Heart left ventricle (tissue), 16 donors: ENCODE data around the gene PRSS22. TPM values are rescaled to one million over a fixed set of nuclear protein-coding genes. Genes with fewer than 3 reads are reported as not detected.

Source experiments
- ATAC-seq, 4 donors: fragments of 200-7000 bp; cut with Tn5 transposase; one replicate each; pipeline ENCODE4 v1.9.1; 2020 to 2022; ENCODE audit warnings: moderate library complexity in 4 of 4, mild to moderate bottlenecking in 3 of 4, moderate number of reproducible peaks in 1 of 4
- DNase-seq, 5 donors: peaks; one replicate each; pipeline ENCODE4 v3.0.0-alpha.2; 2020
- H3K27ac ChIP-seq, 12 donors: fragments of 200-600 bp; sonication (generic) in 4 of 12; one replicate each; pipeline versions ENCODE4 v1.5.0 to v1.8.0; 2016 to 2022; ENCODE audit warnings: mild to moderate bottlenecking in 2 of 12
- H3K27me3 ChIP-seq, 9 donors: fragments of 200-600 bp; sonication (generic) in 2 of 9; one replicate each; pipeline versions ENCODE4 v1.5.1 to v1.8.0; 2016 to 2022; ENCODE audit warnings: mild to moderate bottlenecking in 3 of 9
- H3K36me3 ChIP-seq, 9 donors: fragments of 200-600 bp; sonication (generic) in 2 of 9; one replicate each; pipeline versions ENCODE4 v1.5.0 to v1.8.0; 2018 to 2022; ENCODE audit warnings: mild to moderate bottlenecking in 2 of 9
- H3K4me1 ChIP-seq, 12 donors: fragments of 200-600 bp; sonication (generic) in 4 of 12; one replicate each; pipeline versions ENCODE4 v1.5.0 to v1.8.0; 2016 to 2022; ENCODE audit warnings: mild to moderate bottlenecking in 3 of 12
- H3K4me3 ChIP-seq, 12 donors: fragments of 200-600 bp; sonication (generic) in 4 of 12; one replicate each; pipeline versions ENCODE4 v1.5.0 to v1.8.0; 2017 to 2022; ENCODE audit warnings: mild to moderate bottlenecking in 9 of 12, moderate library complexity in 4 of 12
- H3K9me3 ChIP-seq, 12 donors: fragments of 200-600 bp; sonication (generic) in 4 of 12; one replicate each; pipeline versions ENCODE4 v1.5.0 to v1.8.0; 2016 to 2022; ENCODE audit warnings: mild to moderate bottlenecking in 1 of 12
- POLR2A ChIP-seq, 2 donors: fragments of 450-650 bp; IDR thresholded peaks; one replicate each; pipeline ENCODE4 v1.6.1; 2017; ENCODE audit warnings: antibody characterized with exemption in 2 of 2, mild to moderate bottlenecking in 2 of 2, moderate library complexity in 2 of 2
- WGBS, 4 donors: extraction: QIAGEN DNeasy Blood & Tissue Kit in 2 of 4; methylation state at CpG; one replicate each; pipeline versions ENCODE4 v1.1.5 to v1.1.7; 2013 to 2018; 5-methylcytosine and 5-hydroxymethylcytosine counted together
- intact Hi-C, 10 donors: fragments of 100-400 bp; cut with DNase I; formaldehyde crosslinking; loops; one replicate each; pipeline versions ENCODE4 v1.11.1 to v1.14.2; 2022
- polyA plus RNA-seq, 2 donors: library from polyadenylated mRNA; stranded (reverse); fragments of 200-250 nt; gene quantifications; one replicate each; pipeline ENCODE4 v1.2.3, GENCODE V29; 2013
- total RNA-seq, 9 donors: library from RNA; depleted of rRNA in 2 of 9; stranded (reverse); fragments of >200 nt in 2 of 9; fragmentation: NEBNext Ultra II Directional in 3 of 9; extraction: Animal tissue kit (Norgen Biotek cat#: 25700) in 3 of 9; gene quantifications; one replicate each; pipeline versions ENCODE4 v1.1.0 to v1.2.4, GENCODE V29; 2016 to 2023
- TF ChIP-seq, protein P1 (sequence below), 12 donors: fragments of 200-600 bp; sonication (generic) in 4 of 12; IDR thresholded peaks; one replicate each; pipeline versions ENCODE4 v1.5.0 to v1.8.0; 2018 to 2022; ENCODE audit warnings: antibody characterized with exemption in 12 of 12, mild to moderate bottlenecking in 5 of 12
- donor health status: ischemic (EF 13 %, LVEDD 7.1; RV severe dilation, severe dysfunction).
- donor health status: healthy with polysubstance abuse.
- donor health status: DM: no; HTN: yes; CAD: no.
- donor health status: DM: no; HTN: no; CAD: no.
- donor health status: ischemic (EF 25% LVEDD 6.9; RV normal size, moderate dysfunction).
- donor health status: ischemic (EF 25% LVEDD 5.7; RV mildly dilated, moderate dysfunction).
- donor health status: healthy.
- donor health status: DM: yes; HTN: yes; CAD: no.
- donor health status: ischemic (EF 35%, LVEDD 5.7; RV mildly dilated, moderate dysfunction).
- donor health status: nonischemic (EF 11% LVEDD 7.7; RV severe dilation, severe dysfunction).
- donor health status: DM: yes; HTN: yes; CAD: no.
- donor health status: PGD.
- donor health status: ischemic (EF 29% LVEDD 5.4; RV normal size, mild dysfunction).
- donor health status: nonischemic (EF 23%, LVEDD 6.1; RV moderate dilation, normal function).

Gene PRSS22
- total and polyA plus RNA-seq, 11 donors: not detected

DNA sequence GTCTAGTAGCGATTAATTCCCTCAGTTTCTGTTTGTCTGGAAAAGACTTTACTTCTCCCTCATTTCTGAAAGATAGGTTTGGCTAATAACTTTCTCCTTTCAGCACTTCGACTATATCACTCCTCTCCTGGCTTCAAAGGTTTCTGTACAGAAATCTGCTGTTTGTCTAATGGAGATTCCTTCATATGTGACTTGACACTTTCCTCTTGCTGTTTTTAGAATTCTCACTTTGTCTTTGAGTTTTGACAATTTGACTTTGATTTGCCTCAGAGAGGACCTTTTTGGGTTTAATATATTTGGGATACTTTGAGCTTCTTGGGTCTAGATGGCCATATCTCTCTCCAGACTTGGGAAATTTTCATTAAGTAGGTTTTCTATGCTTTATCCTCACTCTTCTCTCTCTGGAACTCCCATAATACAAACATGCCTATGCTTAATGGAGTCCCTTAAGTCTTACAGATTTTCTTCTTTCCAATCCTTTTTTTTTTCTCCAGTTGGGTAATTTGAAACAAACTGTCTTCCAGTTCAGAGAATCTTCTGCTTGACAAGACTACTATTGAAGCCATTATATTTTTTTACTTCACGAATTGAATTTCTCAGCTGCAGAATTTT, 48.7 kb downstream of the PRSS22 start:
- ATAC-seq (no peak), DNase-seq (no peak)
- H3K27ac ChIP-seq: no peak overlapping the region
- intact Hi-C loops: no loop called here
- H3K4me1 ChIP-seq: peaks cover 0 to 9% (median 0%) of the 10 kb centered on the region in 12 donors
- no peaks in the 10 kb centered on the region for H3K36me3 ChIP-seq
- TF ChIP-seq POLR2A (IDR thresholded peaks at IDR 0.05): no peak
- TF ChIP-seq, protein P1, sequence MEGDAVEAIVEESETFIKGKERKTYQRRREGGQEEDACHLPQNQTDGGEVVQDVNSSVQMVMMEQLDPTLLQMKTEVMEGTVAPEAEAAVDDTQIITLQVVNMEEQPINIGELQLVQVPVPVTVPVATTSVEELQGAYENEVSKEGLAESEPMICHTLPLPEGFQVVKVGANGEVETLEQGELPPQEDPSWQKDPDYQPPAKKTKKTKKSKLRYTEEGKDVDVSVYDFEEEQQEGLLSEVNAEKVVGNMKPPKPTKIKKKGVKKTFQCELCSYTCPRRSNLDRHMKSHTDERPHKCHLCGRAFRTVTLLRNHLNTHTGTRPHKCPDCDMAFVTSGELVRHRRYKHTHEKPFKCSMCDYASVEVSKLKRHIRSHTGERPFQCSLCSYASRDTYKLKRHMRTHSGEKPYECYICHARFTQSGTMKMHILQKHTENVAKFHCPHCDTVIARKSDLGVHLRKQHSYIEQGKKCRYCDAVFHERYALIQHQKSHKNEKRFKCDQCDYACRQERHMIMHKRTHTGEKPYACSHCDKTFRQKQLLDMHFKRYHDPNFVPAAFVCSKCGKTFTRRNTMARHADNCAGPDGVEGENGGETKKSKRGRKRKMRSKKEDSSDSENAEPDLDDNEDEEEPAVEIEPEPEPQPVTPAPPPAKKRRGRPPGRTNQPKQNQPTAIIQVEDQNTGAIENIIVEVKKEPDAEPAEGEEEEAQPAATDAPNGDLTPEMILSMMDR (IDR thresholded peaks at IDR 0.05): no peak
- peaks cover 0 to 18% (median 7%) of the 10 kb centered on the region in 9 donors for H3K27me3 ChIP-seq
- WGBS, 4 donors: 75 to 76% (median 76%) methylated on average over 3 of the region's 3 CpGs
- peaks cover 0 to 10% (median 4%) of the 10 kb centered on the region in 12 donors for H3K9me3 ChIP-seq
- no peak overlapping the region for H3K4me3 ChIP-seq

DNA sequence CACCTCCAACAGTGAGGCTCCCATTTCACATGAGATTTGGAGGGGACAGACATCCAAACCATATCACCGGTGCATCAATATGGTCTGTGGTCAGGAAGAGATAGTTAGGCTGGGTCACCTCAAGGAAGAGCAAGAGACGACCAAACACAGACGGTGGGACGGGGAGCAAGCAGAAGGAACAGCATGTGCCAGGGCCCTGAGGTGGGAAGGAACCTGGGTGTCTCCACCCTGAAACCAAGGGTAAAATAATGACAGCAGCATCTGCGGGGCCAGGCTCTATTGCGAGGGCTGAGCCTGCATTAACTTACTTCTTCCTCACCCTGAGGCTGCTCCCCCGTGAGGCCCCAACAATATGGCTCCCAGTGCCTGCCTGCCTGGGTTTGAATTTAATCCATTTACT, 49.8 kb downstream of the PRSS22 start:
- TF ChIP-seq POLR2A (IDR thresholded peaks at IDR 0.05): no peak
- TF ChIP-seq, protein P1 (IDR thresholded peaks at IDR 0.05): no peak
- ATAC-seq (no peak), DNase-seq (no peak)
- intact Hi-C loops: no loop called here
- peaks cover 0 to 9% (median 0%) of the 10 kb centered on the region in 12 donors for H3K4me1 ChIP-seq
- 76 to 87% (median 85%) methylated on average over 7 of the region's 7 CpGs for WGBS, 4 donors
- no peak overlapping the region for H3K4me3 ChIP-seq
- no peaks in the 10 kb centered on the region for H3K36me3 ChIP-seq
- no peak overlapping the region for H3K27ac ChIP-seq
- H3K9me3 ChIP-seq: peaks cover 0 to 20% (median 12%) of the 10 kb centered on the region in 12 donors
- H3K27me3 ChIP-seq: peaks cover 0 to 18% (median 7%) of the 10 kb centered on the region in 9 donors

DNA sequence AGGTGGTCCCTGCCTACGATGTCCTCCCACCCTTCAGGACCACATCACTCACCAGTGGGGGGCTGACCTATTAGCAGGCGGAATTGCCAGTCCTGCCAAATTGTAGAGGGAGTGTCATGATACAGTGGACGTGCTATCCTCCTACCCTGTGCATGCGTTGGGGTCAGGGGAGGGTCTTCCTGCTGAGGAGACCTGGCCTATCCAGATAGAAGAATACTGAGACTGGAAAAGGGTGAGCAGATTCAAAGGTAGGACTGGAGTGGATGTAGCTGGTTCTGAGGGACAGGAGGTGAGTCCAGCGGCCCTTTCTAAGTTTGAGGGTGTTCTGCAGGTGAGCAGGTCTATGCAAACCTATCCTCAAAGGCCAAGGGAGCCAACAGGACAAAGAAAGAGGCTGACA, 51.7 kb downstream of the PRSS22 start:
- no peak overlapping the region for H3K27ac ChIP-seq
- no peak for DNase-seq
- ATAC-seq: no peak
- no peak for TF ChIP-seq POLR2A (IDR thresholded peaks at IDR 0.05)
- TF ChIP-seq, protein P1 (IDR thresholded peaks at IDR 0.05): no peak
- H3K4me1 ChIP-seq: no peaks in the 10 kb centered on the region
- no peak overlapping the region for H3K4me3 ChIP-seq
- H3K9me3 ChIP-seq: peaks cover 0 to 24% (median 12%) of the 10 kb centered on the region in 12 donors
- intact Hi-C loops: no loop called here
- H3K36me3 ChIP-seq: no peaks in the 10 kb centered on the region
- 71 to 77% (median 75%) methylated on average over 5 of the region's 5 CpGs for WGBS, 4 donors
- peaks cover 0 to 7% (median 3%) of the 10 kb centered on the region in 9 donors for H3K27me3 ChIP-seq

DNA sequence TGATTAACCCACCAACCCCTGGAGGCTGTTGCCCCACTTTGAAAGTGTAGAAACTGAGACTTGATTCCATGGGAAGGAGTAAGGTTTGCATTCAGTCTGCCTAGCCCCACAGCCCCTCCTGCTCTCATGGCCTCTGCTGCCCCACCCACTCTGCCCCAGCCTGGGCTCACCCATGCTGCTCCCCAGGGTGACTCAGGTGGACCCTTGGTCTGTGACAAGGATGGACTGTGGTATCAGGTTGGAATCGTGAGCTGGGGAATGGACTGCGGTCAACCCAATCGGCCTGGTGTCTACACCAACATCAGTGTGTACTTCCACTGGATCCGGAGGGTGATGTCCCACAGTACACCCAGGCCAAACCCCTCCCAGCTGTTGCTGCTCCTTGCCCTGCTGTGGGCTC, 53.2 kb downstream of the PRSS22 start:
- DNase-seq (no peak), ATAC-seq (no peak)
- intact Hi-C loops: no loop called here
- Histone ChIP-seq H3K4me1 (no peaks in the 10 kb centered on the region), H3K36me3 (no peaks in the 10 kb centered on the region), H3K4me3 (no peak overlapping the region), H3K27ac (no peak overlapping the region), H3K9me3 (peaks cover 0 to 24% (median 12%) of the 10 kb centered on the region in 12 donors), H3K27me3 (peaks cover 0 to 7% (median 0%) of the 10 kb centered on the region in 9 donors)
- TF ChIP-seq, protein P1 (IDR thresholded peaks at IDR 0.05): no peak
- no peak for TF ChIP-seq POLR2A (IDR thresholded peaks at IDR 0.05)
- 83 to 95% (median 91%) methylated on average over 3 to 4 of the region's 4 CpGs for WGBS, 4 donors
